Vagina (tissue), 2 donors: ENCODE measurements around the gene GAS7. TPM values are rescaled to one million over a fixed set of nuclear protein-coding genes. Genes with fewer than 3 reads are reported as not detected.

Source experiments
- DNase-seq, 2 donors: peaks; one replicate each; pipeline ENCODE4 v3.0.0-alpha.2; 2017; ENCODE audit errors: extremely low spot score in 2 of 2
- H3K27ac ChIP-seq: fragments of 200-600 bp; sonication (generic); one replicate; pipeline ENCODE4 v1.5.1; 2019
- H3K27me3 ChIP-seq: fragments of 200-600 bp; sonication (generic); one replicate; pipeline ENCODE4 v1.5.1; 2019
- H3K36me3 ChIP-seq, 2 donors: fragments of 200-600 bp; sonication (generic); one replicate each; pipeline ENCODE4 v1.5.1; 2017 to 2019
- H3K4me1 ChIP-seq: fragments of 200-600 bp; sonication (generic); one replicate; pipeline ENCODE4 v1.5.1; 2019
- H3K4me3 ChIP-seq, 2 donors: fragments of 200-600 bp; sonication (generic); 1 replicate in 1 of 2; 2 replicates in 1 of 2; pipeline ENCODE4 v1.5.1; 2016 to 2019
- H3K9me3 ChIP-seq: fragments of 200-600 bp; sonication (generic); one replicate; pipeline ENCODE4 v1.5.1; 2019
- POLR2A ChIP-seq, 2 donors: fragments of 450-650 bp; IDR thresholded peaks; one replicate each; pipeline ENCODE4 v1.6.1; 2017; ENCODE audit warnings: antibody characterized with exemption in 2 of 2, mild to moderate bottlenecking in 2 of 2, moderate library complexity in 2 of 2
- POLR2AphosphoS5 ChIP-seq, 2 donors: sonication (generic); formaldehyde crosslinking; IDR thresholded peaks; one replicate each; pipeline ENCODE4 v1.9.0; 2017; ENCODE audit warnings: antibody characterized with exemption in 2 of 2, mild to moderate bottlenecking in 2 of 2, low read depth in 1 of 2; ENCODE audit not compliant: insufficient read depth in 1 of 2
- intact Hi-C: fragments of 100-400 bp; cut with DNase I; formaldehyde crosslinking; loops from one replicate; pipeline ENCODE4 v1.15.1; 2023
- total RNA-seq: library from RNA; depleted of rRNA; stranded (reverse); fragments of >200 nt; gene quantifications from one replicate; pipeline ENCODE4 v1.2.3, GENCODE V29; 2016
- TF ChIP-seq, protein P1 (sequence below), 3 experiments: fragments of 450-650 bp in 2 of 3; fragments of 200-600 bp in 1 of 3; sonication (generic) in 1 of 3; IDR thresholded peaks; one replicate each; pipeline ENCODE4 v1.5.1; 2017 to 2019; ENCODE audit warnings: antibody characterized with exemption in 3 of 3, mild to moderate bottlenecking in 2 of 3, moderate library complexity in 2 of 3

Gene GAS7
- total RNA-seq, 1 donor from 2014 or later, result 47.1 TPM

DNA sequence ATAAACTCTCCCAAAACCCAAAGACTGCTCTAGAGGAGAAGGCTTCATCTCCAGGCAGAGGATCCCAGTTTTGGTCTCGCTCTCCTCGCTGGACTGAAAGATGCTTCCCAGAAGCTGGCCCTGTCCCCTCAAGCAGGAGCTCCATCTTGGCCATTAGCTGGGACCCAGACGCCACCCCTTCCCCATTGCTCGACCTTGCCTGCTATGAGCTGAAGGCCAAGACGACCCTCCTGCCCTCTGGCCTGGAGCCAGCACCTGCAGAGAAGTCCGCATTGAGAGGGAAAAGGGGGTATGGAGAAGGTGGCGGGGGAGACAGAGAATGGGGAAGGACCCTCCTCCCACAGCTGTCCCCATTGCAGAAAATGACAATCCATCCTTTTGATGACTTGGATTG, 289.8 kb downstream of the GAS7 start:
- Histone ChIP-seq H3K4me3 (no peak overlapping the region), H3K27me3 (no peaks in the 10 kb centered on the region), H3K27ac (no peak overlapping the region), H3K36me3 (no peaks in the 10 kb centered on the region), H3K4me1 (no peaks in the 10 kb centered on the region), H3K9me3 (no peaks in the 10 kb centered on the region)
- intact Hi-C loops, result no loop called here
- no peak for TF ChIP-seq POLR2AphosphoS5 (IDR thresholded peaks at IDR 0.05; ENCODE audit: insufficient read depth in 1 of 2, low read depth in 1 of 2)
- no peak for TF ChIP-seq POLR2A (IDR thresholded peaks at IDR 0.05)
- TF ChIP-seq, protein P1, sequence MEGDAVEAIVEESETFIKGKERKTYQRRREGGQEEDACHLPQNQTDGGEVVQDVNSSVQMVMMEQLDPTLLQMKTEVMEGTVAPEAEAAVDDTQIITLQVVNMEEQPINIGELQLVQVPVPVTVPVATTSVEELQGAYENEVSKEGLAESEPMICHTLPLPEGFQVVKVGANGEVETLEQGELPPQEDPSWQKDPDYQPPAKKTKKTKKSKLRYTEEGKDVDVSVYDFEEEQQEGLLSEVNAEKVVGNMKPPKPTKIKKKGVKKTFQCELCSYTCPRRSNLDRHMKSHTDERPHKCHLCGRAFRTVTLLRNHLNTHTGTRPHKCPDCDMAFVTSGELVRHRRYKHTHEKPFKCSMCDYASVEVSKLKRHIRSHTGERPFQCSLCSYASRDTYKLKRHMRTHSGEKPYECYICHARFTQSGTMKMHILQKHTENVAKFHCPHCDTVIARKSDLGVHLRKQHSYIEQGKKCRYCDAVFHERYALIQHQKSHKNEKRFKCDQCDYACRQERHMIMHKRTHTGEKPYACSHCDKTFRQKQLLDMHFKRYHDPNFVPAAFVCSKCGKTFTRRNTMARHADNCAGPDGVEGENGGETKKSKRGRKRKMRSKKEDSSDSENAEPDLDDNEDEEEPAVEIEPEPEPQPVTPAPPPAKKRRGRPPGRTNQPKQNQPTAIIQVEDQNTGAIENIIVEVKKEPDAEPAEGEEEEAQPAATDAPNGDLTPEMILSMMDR (IDR thresholded peaks at IDR 0.05), result no peak
- DNase-seq, result no peak

DNA sequence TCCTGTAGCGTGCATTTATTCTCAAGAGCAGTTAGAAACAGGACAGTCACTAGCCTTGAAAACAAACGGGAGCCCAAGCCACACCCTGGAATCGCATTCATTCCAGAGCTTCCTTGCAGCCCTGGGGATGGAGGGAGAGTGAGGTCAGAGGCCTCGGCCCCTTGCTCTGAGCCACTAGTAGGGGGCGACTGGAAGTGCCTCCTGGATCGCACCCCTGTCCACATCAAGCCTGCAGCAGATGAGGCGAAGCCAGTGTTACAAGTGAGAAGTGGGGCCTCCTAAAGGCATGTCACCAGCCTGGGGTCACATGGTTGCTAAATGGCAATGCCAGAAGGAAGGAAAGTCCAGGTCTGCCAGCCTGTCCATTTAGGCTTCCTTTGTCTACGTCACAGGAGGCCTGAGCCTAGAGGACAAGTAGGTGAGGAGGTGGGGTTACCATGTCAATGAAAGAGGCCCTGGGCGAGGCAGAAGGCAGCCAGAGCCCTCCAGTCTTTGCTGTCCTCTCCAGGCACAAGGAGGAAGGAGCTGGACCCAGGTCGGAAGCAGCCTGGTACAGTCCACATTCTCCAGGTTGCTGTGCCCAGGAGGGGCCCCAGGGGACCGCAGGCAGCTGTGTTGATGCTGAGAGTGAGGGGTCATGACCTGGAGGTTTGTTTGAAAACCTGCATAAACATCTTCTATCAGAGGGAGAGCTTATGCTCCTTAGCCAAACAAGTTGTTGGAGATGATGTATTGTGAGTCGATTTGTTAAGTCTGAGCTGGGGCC, 290.3 kb downstream of the GAS7 start:
- no peaks in the 10 kb centered on the region for H3K9me3 ChIP-seq
- no peaks in the 10 kb centered on the region for H3K36me3 ChIP-seq
- no peak for DNase-seq
- no peaks in the 10 kb centered on the region for H3K27me3 ChIP-seq
- TF ChIP-seq POLR2AphosphoS5 (IDR thresholded peaks at IDR 0.05; ENCODE audit: insufficient read depth in 1 of 2, low read depth in 1 of 2) (no peak), POLR2A (IDR thresholded peaks at IDR 0.05) (no peak)
- TF ChIP-seq, protein P1 (IDR thresholded peaks at IDR 0.05), result no peak
- H3K27ac ChIP-seq, result no peak overlapping the region
- intact Hi-C loops, result no loop called here
- H3K4me3 ChIP-seq, result no peak overlapping the region
- H3K4me1 ChIP-seq, result no peaks in the 10 kb centered on the region

DNA sequence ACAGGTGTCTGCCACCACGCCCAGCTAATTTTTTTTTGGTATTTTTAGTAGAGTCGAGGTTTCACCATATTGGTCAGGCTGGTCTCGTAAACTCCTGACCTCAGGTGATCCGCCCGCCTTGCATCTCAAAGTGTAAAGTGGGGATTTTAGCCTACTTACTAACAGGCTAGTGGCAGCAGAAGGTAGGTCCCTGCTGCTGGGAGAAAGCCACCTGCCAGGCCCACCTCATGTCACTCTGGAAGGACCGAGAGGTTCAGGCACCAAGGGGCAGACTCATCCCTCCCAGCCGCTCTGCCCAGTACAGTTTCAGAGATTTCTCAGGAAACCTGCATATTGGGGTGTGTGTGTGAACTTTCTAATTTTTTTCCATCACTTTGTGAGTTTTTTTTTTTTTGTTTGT, 291.3 kb downstream of the GAS7 start:
- Histone ChIP-seq H3K4me1 (no peaks in the 10 kb centered on the region), H3K36me3 (no peaks in the 10 kb centered on the region), H3K9me3 (no peaks in the 10 kb centered on the region), H3K27ac (no peak overlapping the region), H3K27me3 (no peaks in the 10 kb centered on the region), H3K4me3 (no peak overlapping the region)
- TF ChIP-seq POLR2AphosphoS5 (IDR thresholded peaks at IDR 0.05; ENCODE audit: insufficient read depth in 1 of 2, low read depth in 1 of 2) (no peak), POLR2A (IDR thresholded peaks at IDR 0.05) (no peak)
- TF ChIP-seq, protein P1 (IDR thresholded peaks at IDR 0.05), result no peak
- DNase-seq, result no peak
- intact Hi-C loops, result no loop called here

DNA sequence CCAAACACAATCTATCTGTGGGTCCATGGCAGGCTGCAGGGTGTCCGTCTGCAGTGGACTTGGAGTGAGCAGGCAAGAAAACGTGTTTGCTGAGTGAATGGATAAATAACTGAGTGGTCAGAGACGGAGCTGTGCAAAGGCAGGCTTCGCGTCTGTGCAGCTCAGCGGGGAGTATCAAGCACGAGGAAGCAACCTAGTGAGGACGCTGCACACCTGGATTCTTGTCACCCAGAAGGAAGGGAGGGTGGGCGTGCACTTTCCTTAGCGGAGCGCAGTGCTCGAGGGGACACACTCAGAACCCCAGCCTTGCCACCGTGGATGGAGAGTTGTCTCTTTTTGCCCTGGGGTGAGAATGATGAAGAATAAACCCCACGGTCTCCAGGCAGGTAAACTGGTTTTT, 291.8 kb downstream of the GAS7 start:
- no peaks in the 10 kb centered on the region for H3K4me1 ChIP-seq
- DNase-seq, result no peak
- no peaks in the 10 kb centered on the region for H3K27me3 ChIP-seq
- H3K27ac ChIP-seq, result no peak overlapping the region
- TF ChIP-seq, protein P1 (IDR thresholded peaks at IDR 0.05), result no peak
- no peak for TF ChIP-seq POLR2A (IDR thresholded peaks at IDR 0.05)
- H3K4me3 ChIP-seq, result no peak overlapping the region
- intact Hi-C loops, result no loop called here
- H3K36me3 ChIP-seq, result no peaks in the 10 kb centered on the region
- H3K9me3 ChIP-seq, result no peaks in the 10 kb centered on the region

DNA sequence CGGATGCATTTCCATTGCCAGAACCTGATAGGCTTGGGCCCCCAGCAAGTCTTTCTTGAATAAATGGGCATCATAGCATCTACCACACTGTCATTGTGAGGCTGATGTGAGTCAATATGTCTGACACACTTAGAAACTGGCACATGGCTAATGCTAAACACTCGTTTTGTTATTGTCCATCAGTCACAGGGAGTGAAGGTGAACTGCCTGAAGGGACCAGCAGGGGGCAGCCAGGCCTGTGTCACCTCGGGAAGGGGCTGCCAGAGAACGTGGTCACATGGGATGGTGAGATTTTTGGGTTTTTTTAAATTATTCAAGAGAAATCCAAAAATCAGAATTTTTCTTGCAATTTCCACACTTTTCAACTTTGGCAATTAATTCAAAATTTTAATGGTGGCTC, 292.5 kb downstream of the GAS7 start:
- no peak overlapping the region for H3K27ac ChIP-seq
- TF ChIP-seq, protein P1 (IDR thresholded peaks at IDR 0.05), result peak in 1 of 3 experiments; percentile 44
- TF ChIP-seq POLR2A (IDR thresholded peaks at IDR 0.05) (no peak), POLR2AphosphoS5 (IDR thresholded peaks at IDR 0.05; ENCODE audit: insufficient read depth in 1 of 2, low read depth in 1 of 2) (no peak)
- peaks cover 7% of the 10 kb centered on the region for H3K4me1 ChIP-seq
- H3K36me3 ChIP-seq, result no peaks in the 10 kb centered on the region
- no peak for DNase-seq
- intact Hi-C loops, result no loop called here
- no peak overlapping the region for H3K4me3 ChIP-seq
- H3K9me3 ChIP-seq, result no peaks in the 10 kb centered on the region
- H3K27me3 ChIP-seq, result no peaks in the 10 kb centered on the region
